IPS-15b (cell line): Measurements from ENCODE around the gene DAPL1.

Experiments
- H3K27me3 ChIP-seq: one replicate; pipeline ENCODE4 v1.6.1; 2013; ENCODE audit warnings: low read length; ENCODE audit not compliant: control insufficient read depth, insufficient read depth
- H3K36me3 ChIP-seq: one replicate; pipeline ENCODE4 v1.6.1; 2013; ENCODE audit warnings: low read length; ENCODE audit not compliant: control insufficient read depth, insufficient read depth
- H3K4me1 ChIP-seq: one replicate; pipeline ENCODE4 v1.6.1; 2013; ENCODE audit warnings: mild to moderate bottlenecking, low read length; ENCODE audit not compliant: control insufficient read depth, insufficient read depth
- H3K4me3 ChIP-seq: one replicate; pipeline ENCODE4 v1.5.1; 2013; ENCODE audit warnings: low read depth, low read length
- H3K9ac ChIP-seq: one replicate; pipeline ENCODE4 v1.6.1; 2013; ENCODE audit warnings: low read depth, mild to moderate bottlenecking, low read length
- H3K9me3 ChIP-seq: one replicate; pipeline ENCODE4 v1.6.1; 2013; ENCODE audit warnings: mild to moderate bottlenecking, low read length; ENCODE audit not compliant: control insufficient read depth, insufficient read depth

Gene DAPL1, protein sequence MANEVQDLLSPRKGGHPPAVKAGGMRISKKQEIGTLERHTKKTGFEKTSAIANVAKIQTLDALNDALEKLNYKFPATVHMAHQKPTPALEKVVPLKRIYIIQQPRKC

DNA sequence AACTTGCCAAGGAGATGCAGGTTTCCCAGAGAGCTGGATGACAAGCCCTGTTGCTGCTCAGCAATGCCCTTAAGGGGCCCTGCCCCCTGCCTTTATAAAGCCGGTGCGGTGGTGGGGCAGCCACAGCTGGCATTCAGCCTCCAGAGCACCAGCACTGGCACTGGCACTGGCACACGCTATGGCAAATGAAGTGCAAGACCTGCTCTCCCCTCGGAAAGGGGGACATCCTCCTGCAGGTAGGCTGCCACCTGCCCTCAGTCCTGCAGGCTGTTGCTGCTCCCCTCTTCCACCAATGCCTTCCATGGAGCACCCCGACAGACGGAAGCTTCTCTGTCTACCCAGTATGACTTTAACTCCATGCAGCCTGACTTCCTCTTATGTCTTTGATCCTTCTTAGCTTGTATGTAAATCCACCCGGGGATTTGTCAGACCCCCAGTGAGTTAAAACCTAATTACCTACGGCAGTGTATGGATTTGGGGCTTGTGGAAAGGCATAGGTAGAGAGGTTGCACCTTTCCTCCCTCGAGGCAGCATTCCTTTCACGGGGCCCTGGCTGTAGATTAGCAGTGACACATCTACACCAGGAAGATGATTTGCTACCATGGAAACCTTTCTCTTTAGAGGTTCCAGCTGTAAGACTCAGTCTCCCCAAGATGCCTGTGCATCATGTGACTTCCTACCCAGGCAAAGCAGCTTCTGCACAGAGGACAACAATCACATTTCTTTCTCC, at the start of gene DAPL1:
TSS of gene DAPL1 (plus strand) at position 123 of the 730 bp plus-strand sequence. CDS start at position 179, 56 bp downstream.
- Histone ChIP-seq H3K4me3 (no peak within 1 kb of the TSS), H3K36me3 (no peaks in the 10 kb centered on the region), H3K9ac (no peak within 1 kb of the TSS), H3K27me3 (no peaks in the 10 kb centered on the region), H3K9me3 (no peaks in the 10 kb centered on the region), H3K4me1 (no peaks in the 10 kb centered on the region)

- peaks cover 8% of the 10 kb centered on the region for H3K4me1 ChIP-seq
- no peaks in the 10 kb centered on the region for H3K27me3 ChIP-seq
- H3K9ac ChIP-seq = no peak overlapping the region
- H3K36me3 ChIP-seq = no peaks in the 10 kb centered on the region
- peak overlapping the region; percentile 33 for H3K4me3 ChIP-seq
- no peaks in the 10 kb centered on the region for H3K9me3 ChIP-seq
These were observed 49.2 kb upstream of the DAPL1 start for GRCh38 chr2:158745866-158746382.

DNA sequence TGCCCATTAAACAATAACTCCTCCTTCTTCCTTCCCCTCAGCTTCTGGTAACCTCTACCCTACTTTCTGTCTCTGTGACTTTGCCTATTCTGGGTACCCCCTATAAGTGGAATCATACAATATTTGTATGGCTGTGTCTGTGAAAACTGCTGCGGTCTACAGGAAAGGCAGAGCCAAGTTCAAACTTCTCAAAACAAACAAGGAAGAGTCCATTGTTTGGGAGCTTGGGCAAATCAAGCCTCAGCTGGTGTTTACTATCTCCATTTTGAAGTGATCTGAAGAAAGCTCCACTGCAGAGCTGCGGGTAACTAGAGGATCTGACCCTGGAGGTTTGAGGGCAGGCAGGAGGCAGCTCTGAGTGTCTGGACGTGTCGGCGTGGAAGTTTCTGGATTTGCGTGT, 48.6 kb upstream of the DAPL1 start:
- Histone ChIP-seq H3K4me3 (no peak overlapping the region), H3K9me3 (no peaks in the 10 kb centered on the region), H3K4me1 (peaks cover 8% of the 10 kb centered on the region), H3K9ac (no peak overlapping the region), H3K36me3 (no peaks in the 10 kb centered on the region), H3K27me3 (no peaks in the 10 kb centered on the region)

DNA sequence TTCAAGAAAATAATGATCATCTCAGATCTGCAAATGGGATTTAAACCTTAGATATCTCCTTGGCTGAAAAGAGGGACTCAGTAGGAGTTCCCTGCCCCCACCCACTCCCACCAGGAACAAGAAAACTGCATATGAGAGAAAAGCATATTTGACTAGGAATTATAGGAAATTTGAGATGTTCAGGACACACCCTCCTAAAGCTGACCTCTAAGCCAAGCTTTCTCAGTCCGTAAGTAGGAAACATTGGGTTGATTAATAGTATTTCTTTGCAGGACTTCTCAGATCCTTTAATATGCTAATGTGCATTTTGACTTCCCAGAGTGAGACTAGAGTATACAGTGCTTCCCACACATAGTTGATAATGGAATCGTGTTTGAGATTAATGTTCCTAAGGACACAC, 47.8 kb upstream of the DAPL1 start:
- Histone ChIP-seq H3K9ac (no peak overlapping the region), H3K4me1 (peaks cover 8% of the 10 kb centered on the region), H3K4me3 (no peak overlapping the region), H3K9me3 (no peaks in the 10 kb centered on the region), H3K27me3 (no peaks in the 10 kb centered on the region), H3K36me3 (no peaks in the 10 kb centered on the region)

DNA sequence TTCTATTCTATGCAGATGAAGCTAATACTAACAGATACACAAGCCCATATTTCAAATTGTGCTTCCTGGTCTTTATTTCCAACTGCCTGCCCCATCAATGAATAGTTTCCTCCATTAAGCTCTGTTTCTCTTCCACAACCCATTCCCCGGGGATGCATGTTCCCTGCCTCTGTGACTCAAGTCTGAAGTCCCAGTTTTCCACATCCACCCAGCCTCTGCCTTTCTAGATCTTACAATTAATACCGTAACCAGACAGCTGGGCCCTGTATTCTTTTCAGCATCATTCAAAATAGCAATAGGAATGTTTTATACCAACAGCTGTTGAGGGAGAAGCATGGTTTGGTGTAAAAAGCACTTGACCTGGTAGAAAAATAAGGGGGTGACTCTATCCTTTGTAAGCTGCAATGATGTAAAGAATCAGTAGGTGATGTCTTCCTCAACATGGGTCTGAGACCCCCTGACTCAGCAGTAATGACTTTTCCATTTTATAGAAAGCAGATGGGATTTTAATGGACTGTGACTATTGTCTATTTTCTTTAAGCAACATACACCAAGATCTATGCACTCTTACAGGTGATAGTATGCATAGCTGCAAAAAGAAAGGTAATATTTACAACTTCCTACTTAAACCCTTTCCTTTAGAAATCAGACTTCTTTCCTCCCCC, 46.1 kb upstream of the DAPL1 start:
- Histone ChIP-seq H3K9ac (no peak overlapping the region), H3K4me1 (peaks cover 8% of the 10 kb centered on the region), H3K36me3 (no peaks in the 10 kb centered on the region), H3K9me3 (no peaks in the 10 kb centered on the region), H3K4me3 (no peak overlapping the region), H3K27me3 (no peaks in the 10 kb centered on the region)

GRCh38 chr2:158750458-158751125, 44.5 kb upstream of the DAPL1 start:
- Histone ChIP-seq H3K27me3 (no peaks in the 10 kb centered on the region), H3K4me1 (no peaks in the 10 kb centered on the region), H3K9me3 (no peaks in the 10 kb centered on the region), H3K4me3 (no peak overlapping the region), H3K36me3 (no peaks in the 10 kb centered on the region), H3K9ac (no peak overlapping the region)

- Histone ChIP-seq H3K27me3 (no peaks in the 10 kb centered on the region), H3K4me3 (peak overlapping the region; percentile 9), H3K9ac (no peak overlapping the region)
These were observed 41.2 kb upstream of the DAPL1 start for GRCh38 chr2:158753641-158754611.

DNA sequence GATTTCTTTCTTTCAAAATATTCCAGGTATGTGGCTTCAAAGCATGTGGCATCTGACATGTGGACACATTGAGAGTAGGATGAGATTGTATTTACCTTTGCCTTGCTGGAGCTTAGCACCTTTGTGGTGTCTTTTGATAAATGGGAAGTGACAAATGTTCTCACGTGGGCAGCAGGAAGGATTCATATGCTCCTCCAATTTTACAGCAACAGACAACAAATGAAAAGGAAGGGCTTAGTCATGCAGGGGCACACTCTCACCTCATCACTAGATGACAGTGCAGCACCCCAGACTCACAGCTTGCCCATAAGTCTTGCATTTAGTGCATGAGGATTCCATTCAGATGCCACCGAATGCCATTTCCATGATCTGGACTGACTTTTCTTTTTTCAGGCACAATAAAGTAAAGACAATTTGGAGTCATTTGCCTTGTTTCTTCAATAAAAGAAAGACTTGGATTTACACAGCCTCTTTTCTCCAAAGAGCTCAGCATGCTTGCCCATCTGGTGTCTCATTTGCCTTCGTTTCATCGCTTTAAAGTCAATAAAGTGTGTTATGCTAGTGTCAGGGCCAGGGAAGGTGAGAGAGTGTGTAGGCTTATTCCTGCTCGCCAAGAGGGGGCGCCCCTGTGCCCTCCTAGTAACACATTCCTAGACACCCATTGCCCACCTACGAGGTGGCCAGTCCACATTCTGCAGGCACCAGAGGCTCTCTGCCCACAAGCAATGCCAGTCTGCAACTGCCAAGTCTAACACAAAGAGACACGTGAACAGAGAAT, 39.6 kb upstream of the DAPL1 start:
- Histone ChIP-seq H3K36me3 (no peaks in the 10 kb centered on the region), H3K4me1 (no peaks in the 10 kb centered on the region), H3K9ac (no peak overlapping the region), H3K27me3 (no peaks in the 10 kb centered on the region), H3K9me3 (no peaks in the 10 kb centered on the region), H3K4me3 (no peak overlapping the region)

More at GRCh38 chr2:158753641-158754611, 41.2 kb upstream of the DAPL1 start:
- H3K36me3 ChIP-seq = no peaks in the 10 kb centered on the region
- H3K4me1 ChIP-seq = no peaks in the 10 kb centered on the region
- H3K9me3 ChIP-seq = no peaks in the 10 kb centered on the region

DNA sequence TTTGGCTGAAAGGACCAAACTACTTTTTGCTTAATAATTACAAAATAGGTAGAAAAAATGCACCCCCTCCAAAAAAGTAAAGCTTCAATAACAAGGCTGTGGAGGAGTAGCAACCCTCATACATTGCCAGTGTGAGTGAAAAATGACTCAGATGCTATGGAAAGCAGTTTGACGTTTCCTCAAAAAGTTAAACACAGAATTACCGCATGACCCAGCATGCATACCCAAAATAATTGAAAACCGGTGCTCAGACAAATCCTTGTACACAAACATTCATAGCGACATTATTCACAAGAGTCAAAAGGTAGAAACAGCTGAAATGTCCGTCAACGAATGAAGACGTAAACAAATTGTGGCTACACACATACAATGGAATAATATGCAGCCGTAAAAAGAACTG, 38.8 kb upstream of the DAPL1 start:
- no peaks in the 10 kb centered on the region for H3K9me3 ChIP-seq
- no peak overlapping the region for H3K9ac ChIP-seq
- H3K4me1 ChIP-seq = no peaks in the 10 kb centered on the region
- no peaks in the 10 kb centered on the region for H3K27me3 ChIP-seq
- H3K4me3 ChIP-seq = no peak overlapping the region
- H3K36me3 ChIP-seq = no peaks in the 10 kb centered on the region

DNA sequence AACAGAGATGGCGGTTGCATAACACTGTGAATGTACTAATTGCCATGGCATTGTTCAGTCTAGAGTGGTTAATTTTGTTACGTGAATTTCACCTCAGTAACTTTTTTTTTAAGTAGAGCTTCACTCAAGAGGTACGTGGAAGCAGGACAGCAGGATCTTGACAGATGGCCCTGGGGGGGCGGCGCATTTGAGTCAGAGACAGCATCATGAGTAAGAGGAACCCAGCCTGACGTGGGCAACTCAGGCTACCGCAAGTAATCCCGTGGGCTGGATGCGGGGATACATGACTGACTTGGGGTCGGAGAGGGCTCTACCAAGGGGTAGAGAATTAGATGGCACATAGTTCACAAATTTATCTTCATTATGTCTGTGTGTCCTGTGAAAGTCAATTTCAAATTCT, 38.1 kb upstream of the DAPL1 start:
- Histone ChIP-seq H3K27me3 (no peaks in the 10 kb centered on the region), H3K4me3 (no peak overlapping the region), H3K4me1 (no peaks in the 10 kb centered on the region), H3K36me3 (no peaks in the 10 kb centered on the region), H3K9me3 (no peaks in the 10 kb centered on the region), H3K9ac (no peak overlapping the region)
